ENCODE measurements around the gene SELENON. TPM values are rescaled to one million over a fixed set of nuclear protein-coding genes. Genes with fewer than 3 reads are reported as not detected.

Gene SELENON
- total and polyA plus RNA-seq, 4 donors: 4.3 to 16.1 (median 9.0) TPM

GRCh38 chr1:25772164-25772563 is 27.8 kb upstream of the SELENON start (continued):
- TF ChIP-seq ZBTB33 (IDR thresholded peaks at IDR 0.05): no peak
- no peak for TF ChIP-seq ATF3 (IDR thresholded peaks at IDR 0.05)

- Histone ChIP-seq H3K4me3 (ENCODE audit: low read depth in 1 of 3, low read length in 3 of 3) (no peak overlapping the region), H3K27me3 (ENCODE audit: control insufficient read depth in 4 of 4, insufficient read depth in 4 of 4, low read length in 3 of 4) (no peaks in the 10 kb centered on the region), H3K9me3 (ENCODE audit: control insufficient read depth in 4 of 4, low read length in 3 of 4) (no peaks in the 10 kb centered on the region), H3K9ac (ENCODE audit: low read depth in 1 of 2, low read length in 2 of 2) (no peak overlapping the region), H3K27ac (ENCODE audit: low read depth in 1 of 2, low read length in 2 of 2) (no peak overlapping the region), H3K4me1 (ENCODE audit: control insufficient read depth in 4 of 4, insufficient read depth in 4 of 4, low read length in 3 of 4) (peaks cover 24 to 32% (median 29%) of the 10 kb centered on the region in 4 donors), H3K36me3 (ENCODE audit: control insufficient read depth in 4 of 4, insufficient read depth in 3 of 4, low read depth in 1 of 4, low read length in 3 of 4) (no peaks in the 10 kb centered on the region)
- 90% methylated on average over 5 of the region's 5 CpGs for WGBS
- TF ChIP-seq EGR1 (IDR thresholded peaks at IDR 0.05; ENCODE audit: low read depth in 2 of 2) (no peak), TAF1 (conservative IDR thresholded peaks at IDR 0.05) (no peak), CTCF (IDR thresholded peaks at IDR 0.05; ENCODE audit: low read depth, low read length, missing input control) (no peak), FOXA1 (IDR thresholded peaks at IDR 0.05) (no peak), GABPA (IDR thresholded peaks at IDR 0.05 in 1 of 2, conservative IDR thresholded peaks at IDR 0.05 in 1 of 2) (no peak), REST (IDR thresholded peaks at IDR 0.05) (no peak), ATF3 (IDR thresholded peaks at IDR 0.05) (no peak), RXRA (IDR thresholded peaks at IDR 0.05) (no peak), FOXA2 (IDR thresholded peaks at IDR 0.05) (no peak), JUND (IDR thresholded peaks at IDR 0.05) (no peak), YY1 (IDR thresholded peaks at IDR 0.05) (no peak)
- DNase-seq (ENCODE audit: low spot score): no peak
These were observed 27.2 kb upstream of the SELENON start for GRCh38 chr1:25772692-25773245.

All from liver (tissue), 9 donors.